ENCODE results near the gene MSH3. TPM values are rescaled to one million over a fixed set of nuclear protein-coding genes. Genes with fewer than 3 reads are reported as not detected.

MSH3 gene
- total and polyA plus RNA-seq, 2 of the 8 experiments (the other 6 are each of a cell fraction or from before 2014, with no cell fraction given): 3.6 to 22.6 TPM

DNA sequence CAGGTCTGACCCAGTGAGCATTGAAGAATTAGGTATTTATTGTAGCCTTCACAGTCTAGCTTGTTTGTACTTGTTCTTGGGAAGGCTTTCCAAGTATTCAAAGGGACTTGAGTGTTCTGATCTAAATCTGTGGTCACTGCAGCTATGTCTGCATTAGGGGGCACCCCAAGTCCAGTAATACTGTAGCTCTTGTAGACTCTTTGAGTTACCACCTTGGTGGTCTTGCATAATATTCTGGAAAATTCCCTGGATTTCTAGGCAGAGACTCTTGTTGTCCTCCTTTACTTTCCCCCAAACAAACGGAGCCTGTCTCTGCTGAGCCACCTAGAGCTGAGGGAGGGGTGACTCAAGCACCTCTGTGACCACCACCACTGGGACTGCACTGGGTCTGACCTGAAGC is 149.9 kb downstream of the MSH3 start:
- Histone ChIP-seq H3K4ac (replicated peaks; ENCODE audit: insufficient read length, low read depth, low read length) (no peak overlapping the region), H2BK15ac (ENCODE audit: low read length) (no peak overlapping the region), H2AK5ac (ENCODE audit: low read depth, low read length) (no peak overlapping the region), H2AFZ (ENCODE audit: low read length) (no peak overlapping the region), H3K4me3 (ENCODE audit: extremely low read depth in 1 of 4, insufficient read depth in 2 of 4, low read depth in 3 of 4, low read length in 4 of 4) (no peak overlapping the region), H4K20me1 (replicated peaks in 1 of 2; ENCODE audit: control insufficient read depth in 1 of 2, insufficient read depth in 2 of 2, low read length in 2 of 2) (peaks cover 0 to 1% of the 10 kb centered on the region in 2 experiments), H2BK20ac (ENCODE audit: low read length) (no peak overlapping the region), H3K23ac (ENCODE audit: insufficient read length) (no peak overlapping the region), H2BK12ac (ENCODE audit: low read depth, low read length) (no peak overlapping the region), H3K9me3 (ENCODE audit: insufficient read depth in 2 of 2, low read depth in 1 of 2, low read length in 1 of 2) (no peaks in the 10 kb centered on the region), H3K14ac (ENCODE audit: insufficient read length) (no peak overlapping the region), H3K56ac (replicated peaks; ENCODE audit: insufficient read length, low read depth, low read length) (no peak overlapping the region), H3K9ac (replicated peaks in 1 of 4; ENCODE audit: extremely low read depth in 1 of 4, low read depth in 3 of 4, low read length in 3 of 4) (no peak overlapping the region), H3K79me1 (ENCODE audit: low read depth, low read length) (no peaks in the 10 kb centered on the region), H3K4me1 (replicated peaks in 1 of 4; ENCODE audit: control insufficient read depth in 3 of 4, insufficient read depth in 4 of 4, low read length in 3 of 4) (no peaks in the 10 kb centered on the region), H4K5ac (ENCODE audit: insufficient read length, low read depth, low read length) (no peak overlapping the region), H3K18ac (ENCODE audit: extremely low read depth, low read length) (no peak overlapping the region), H3K36me3 (ENCODE audit: control insufficient read depth in 2 of 4, insufficient read depth in 4 of 4, low read length in 3 of 4) (peaks cover 0 to 4% (median 0%) of the 10 kb centered on the region in 4 experiments; a peak in 2 of 8 replicates), H3K27me3 (replicated peaks in 1 of 4; ENCODE audit: control insufficient read depth in 3 of 4, extremely low read depth in 1 of 4, insufficient read depth in 3 of 4, low read length in 3 of 4) (no peaks in the 10 kb centered on the region), H3K4me2 (ENCODE audit: insufficient read depth in 1 of 2, low read depth in 2 of 2, low read length in 2 of 2) (no peak overlapping the region), H3K79me2 (ENCODE audit: control insufficient read depth in 1 of 2, insufficient read depth in 2 of 2, low read length in 2 of 2) (no peaks in the 10 kb centered on the region), H3K27ac (ENCODE audit: low read depth, low read length) (no peak overlapping the region), H3K23me2 (ENCODE audit: low read depth, low read length) (no peaks in the 10 kb centered on the region), H4K91ac (replicated peaks; ENCODE audit: insufficient read length, low read length) (no peak overlapping the region), H4K8ac (ENCODE audit: extremely low read depth, insufficient read depth, low read length) (no peak overlapping the region), H2BK5ac (ENCODE audit: low read depth, low read length) (no peak overlapping the region), H2BK120ac (replicated peaks; ENCODE audit: low read depth, low read length) (no peak overlapping the region)
- no peak for DNase-seq (ENCODE audit: low read depth in 1 of 2, low spot score in 2 of 2)
- ChIA-PET POLR2A (ENCODE audit: partially characterized antibody) (no interaction called here), CTCF (ENCODE audit: partially characterized antibody) (interaction anchor here (0.6 to 1.4 kb wide), 3 partner anchors 29 to 304 kb away, joined by 3 read pairs; no protein-coding TSS in a partner anchor)
- 88% methylated on average over 1 of the region's 1 CpG; no CpG with 5 or more reads in 1 of the 2 experiments for WGBS, 2 experiments (ENCODE audit: extremely low coverage in 1 of 2, insufficient coverage in 1 of 2, insufficient read length in 1 of 2, insufficient replicate concordance in 2 of 2, low coverage in 1 of 2, low lambda C conversion rate in 2 of 2, missing lambda C conversion rate in 1 of 2)
- FAIRE-seq: no peak
- TF ChIP-seq KDM5A (IDR thresholded peaks at IDR 0.05; ENCODE audit: low read length) (no peak), RAD21 (IDR thresholded peaks at IDR 0.05 in 1 of 2, conservative IDR thresholded peaks at IDR 0.05 in 1 of 2; ENCODE audit: low read depth in 2 of 2, low read length in 2 of 2) (peak; percentile 45 to 57), RFX5 (IDR thresholded peaks at IDR 0.05; ENCODE audit: borderline replicate concordance, low read depth, low read length) (no peak)
- TF ChIP-seq, protein P1, sequence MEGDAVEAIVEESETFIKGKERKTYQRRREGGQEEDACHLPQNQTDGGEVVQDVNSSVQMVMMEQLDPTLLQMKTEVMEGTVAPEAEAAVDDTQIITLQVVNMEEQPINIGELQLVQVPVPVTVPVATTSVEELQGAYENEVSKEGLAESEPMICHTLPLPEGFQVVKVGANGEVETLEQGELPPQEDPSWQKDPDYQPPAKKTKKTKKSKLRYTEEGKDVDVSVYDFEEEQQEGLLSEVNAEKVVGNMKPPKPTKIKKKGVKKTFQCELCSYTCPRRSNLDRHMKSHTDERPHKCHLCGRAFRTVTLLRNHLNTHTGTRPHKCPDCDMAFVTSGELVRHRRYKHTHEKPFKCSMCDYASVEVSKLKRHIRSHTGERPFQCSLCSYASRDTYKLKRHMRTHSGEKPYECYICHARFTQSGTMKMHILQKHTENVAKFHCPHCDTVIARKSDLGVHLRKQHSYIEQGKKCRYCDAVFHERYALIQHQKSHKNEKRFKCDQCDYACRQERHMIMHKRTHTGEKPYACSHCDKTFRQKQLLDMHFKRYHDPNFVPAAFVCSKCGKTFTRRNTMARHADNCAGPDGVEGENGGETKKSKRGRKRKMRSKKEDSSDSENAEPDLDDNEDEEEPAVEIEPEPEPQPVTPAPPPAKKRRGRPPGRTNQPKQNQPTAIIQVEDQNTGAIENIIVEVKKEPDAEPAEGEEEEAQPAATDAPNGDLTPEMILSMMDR (IDR thresholded peaks at IDR 0.05; ENCODE audit: control extremely low read depth in 1 of 3, insufficient read depth in 1 of 3, low read depth in 1 of 3, low read length in 3 of 3): peak in 2 of 3 experiments; percentile 19 to 20; a peak in 2 of 4 replicates

Measured in H1 (cell line).